Upper lobe of left lung (tissue), 6 donors: ENCODE measurements around the gene RNF26. TPM values are rescaled to one million over a fixed set of nuclear protein-coding genes. Genes with fewer than 3 reads are reported as not detected.

ENCODE experiments used
- ATAC-seq, 2 donors: fragments of 200-7000 bp; cut with Tn5 transposase; one replicate each; pipeline ENCODE4 v1.9.1; 2022; ENCODE audit warnings: mild to moderate bottlenecking in 2 of 2, moderate library complexity in 2 of 2; ENCODE audit not compliant: low FRiP score in 2 of 2
- DNase-seq, 2 donors: peaks; one replicate each; pipeline ENCODE4 v3.0.0-alpha.2; 2019 to 2020
- H3K27ac ChIP-seq, 4 donors: fragments of 200-600 bp; sonication (generic); one replicate each; pipeline ENCODE4 v1.5.1; 2016 to 2019
- H3K27me3 ChIP-seq, 4 donors: fragments of 200-600 bp; sonication (generic); one replicate each; pipeline ENCODE4 v1.5.1; 2017 to 2019
- H3K36me3 ChIP-seq, 4 donors: fragments of 200-600 bp; sonication (generic); one replicate each; pipeline ENCODE4 v1.5.1; 2016 to 2019
- H3K4me1 ChIP-seq, 4 donors: fragments of 200-600 bp; sonication (generic); one replicate each; pipeline ENCODE4 v1.5.1; 2018 to 2019
- H3K4me3 ChIP-seq, 4 donors: fragments of 200-600 bp; sonication (generic); one replicate each; pipeline ENCODE4 v1.5.1; 2017 to 2019; ENCODE audit warnings: mild to moderate bottlenecking in 2 of 4, moderate library complexity in 1 of 4
- H3K9me3 ChIP-seq, 4 donors: fragments of 200-600 bp; sonication (generic); one replicate each; pipeline ENCODE4 v1.5.1; 2018 to 2019
- EP300 ChIP-seq, 4 donors: sonication (generic); formaldehyde crosslinking; IDR thresholded peaks; one replicate each; pipeline ENCODE4 v1.5.1; 2017; ENCODE audit warnings: antibody characterized with exemption in 4 of 4, control low read depth in 2 of 4
- POLR2A ChIP-seq, 4 donors: fragments of 450-650 bp; IDR thresholded peaks; one replicate each; pipeline ENCODE4 v1.5.1; 2016 to 2017; ENCODE audit warnings: antibody characterized with exemption in 4 of 4, mild to moderate bottlenecking in 2 of 4
- POLR2AphosphoS5 ChIP-seq, 2 donors: sonication (generic); formaldehyde crosslinking; IDR thresholded peaks; one replicate each; pipeline ENCODE4 v1.5.1; 2017; ENCODE audit warnings: antibody characterized with exemption in 2 of 2
- WGBS, 2 donors: methylation state at CpG; one replicate each; pipeline ENCODE4 v1.1.5; 2017 to 2018; 5-methylcytosine and 5-hydroxymethylcytosine counted together
- total RNA-seq, 6 donors: library from RNA; depleted of rRNA in 4 of 6; stranded (reverse); fragments of >200 nt in 4 of 6; gene quantifications; one replicate each; pipeline versions ENCODE4 v1.1.0 to v1.2.1, GENCODE V29; 2016 to 2021
- TF ChIP-seq, protein P1 (sequence below), 6 experiments: fragments of 450-650 bp in 4 of 6; fragments of 200-600 bp in 2 of 6; sonication (generic) in 2 of 6; IDR thresholded peaks; one replicate each; pipeline ENCODE4 v1.5.1; 2016 to 2019; ENCODE audit warnings: antibody characterized with exemption in 6 of 6
- donor health status: DM: no; HTN: no; CAD: no; lungs with moderate emphysema.
- donor health status: DM: no; HTN: yes; CAD: no; lungs with severe emphysema.

Gene RNF26
- total RNA-seq, 6 donors from 2014 or later, result 5.2 to 25.5 (median 14.8) TPM

DNA sequence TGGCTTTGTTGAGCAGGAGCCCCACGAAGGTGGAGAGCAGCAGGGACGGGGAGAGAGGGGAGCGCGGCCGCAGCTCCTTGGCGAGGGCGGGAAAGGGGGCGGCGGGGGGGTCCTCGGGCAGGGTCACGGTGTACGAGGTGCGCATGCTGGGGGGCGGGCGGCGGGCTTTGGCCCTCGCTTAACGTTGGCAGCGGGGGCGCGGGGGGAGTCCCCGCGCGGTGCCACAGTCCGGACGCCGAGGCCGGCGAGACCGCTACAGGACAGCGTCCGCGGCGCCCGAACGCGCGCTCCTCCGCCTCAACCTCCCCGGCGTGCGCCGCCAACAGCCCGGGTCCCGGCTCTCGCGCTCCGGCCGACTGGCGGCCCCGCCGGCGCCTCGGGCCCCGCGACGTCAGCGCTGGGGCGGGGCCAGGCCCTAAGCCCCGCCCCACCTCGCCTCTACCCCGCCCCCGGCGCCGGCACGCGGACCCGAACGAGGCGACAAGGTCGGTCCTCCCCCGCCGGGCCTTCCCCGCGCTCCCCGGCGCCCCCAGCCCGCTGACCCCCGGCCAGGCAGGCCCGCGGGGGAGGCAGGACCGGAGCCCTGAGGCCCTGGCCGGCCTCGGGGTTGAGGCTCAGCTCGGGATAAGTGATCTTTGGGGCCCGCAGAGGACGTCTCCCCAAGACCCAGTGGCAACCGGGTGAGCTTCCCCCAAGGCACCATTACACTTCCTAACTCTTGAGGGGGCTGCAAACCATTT is 29.7 kb downstream of the RNF26 start:
- Histone ChIP-seq H3K4me3 (peak overlapping the region in 3 of 4 donors; percentile 47 to 57 (median 57)), H3K4me1 (peaks cover 23 to 49% (median 35%) of the 10 kb centered on the region in 4 donors), H3K9me3 (no peaks in the 10 kb centered on the region), H3K27ac (peak overlapping the region in 3 of 4 donors; percentile 40 to 67 (median 46)), H3K36me3 (no peaks in the 10 kb centered on the region), H3K27me3 (peaks cover 0 to 12% (median 1%) of the 10 kb centered on the region in 4 donors)
- no peak for TF ChIP-seq EP300 (IDR thresholded peaks at IDR 0.05)
- TF ChIP-seq, protein P1, sequence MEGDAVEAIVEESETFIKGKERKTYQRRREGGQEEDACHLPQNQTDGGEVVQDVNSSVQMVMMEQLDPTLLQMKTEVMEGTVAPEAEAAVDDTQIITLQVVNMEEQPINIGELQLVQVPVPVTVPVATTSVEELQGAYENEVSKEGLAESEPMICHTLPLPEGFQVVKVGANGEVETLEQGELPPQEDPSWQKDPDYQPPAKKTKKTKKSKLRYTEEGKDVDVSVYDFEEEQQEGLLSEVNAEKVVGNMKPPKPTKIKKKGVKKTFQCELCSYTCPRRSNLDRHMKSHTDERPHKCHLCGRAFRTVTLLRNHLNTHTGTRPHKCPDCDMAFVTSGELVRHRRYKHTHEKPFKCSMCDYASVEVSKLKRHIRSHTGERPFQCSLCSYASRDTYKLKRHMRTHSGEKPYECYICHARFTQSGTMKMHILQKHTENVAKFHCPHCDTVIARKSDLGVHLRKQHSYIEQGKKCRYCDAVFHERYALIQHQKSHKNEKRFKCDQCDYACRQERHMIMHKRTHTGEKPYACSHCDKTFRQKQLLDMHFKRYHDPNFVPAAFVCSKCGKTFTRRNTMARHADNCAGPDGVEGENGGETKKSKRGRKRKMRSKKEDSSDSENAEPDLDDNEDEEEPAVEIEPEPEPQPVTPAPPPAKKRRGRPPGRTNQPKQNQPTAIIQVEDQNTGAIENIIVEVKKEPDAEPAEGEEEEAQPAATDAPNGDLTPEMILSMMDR (IDR thresholded peaks at IDR 0.05), result no peak
- TF ChIP-seq POLR2A (IDR thresholded peaks at IDR 0.05), result peak in 1 of 4 donors; percentile 21
- 8% methylated on average over 18 of the region's 88 CpGs; no CpG with 5 or more reads in 1 of the 2 donors for WGBS, 2 donors
- ATAC-seq (peak in 1 of 2 donors; percentile 87), DNase-seq (peak; percentile 55 to 94)

DNA sequence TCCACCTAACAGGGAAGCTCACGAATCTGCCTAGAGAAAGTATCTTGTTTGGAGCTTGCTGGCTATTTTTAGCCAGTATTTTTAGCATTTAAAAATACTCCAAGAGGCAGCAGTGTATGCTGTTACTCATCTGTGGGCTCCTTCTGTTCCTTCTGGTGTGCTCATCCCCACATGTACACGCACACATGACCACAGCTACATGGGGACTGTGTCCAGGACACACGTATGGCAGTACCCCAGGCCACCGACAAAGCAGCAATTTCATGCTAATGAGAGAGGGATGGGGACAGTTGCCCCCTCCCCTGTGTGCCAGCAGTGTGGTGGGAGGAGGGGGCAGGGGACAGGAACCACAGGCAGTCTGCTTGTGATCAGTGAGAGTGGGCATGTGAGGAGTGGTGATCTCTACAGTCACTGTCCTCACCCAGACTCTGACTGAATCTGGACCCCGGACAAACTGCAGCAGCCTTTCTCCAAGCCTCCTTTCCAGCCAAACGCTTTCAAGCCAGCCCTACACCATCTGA is 30.8 kb downstream of the RNF26 start:
- ATAC-seq (no peak), DNase-seq (no peak)
- 82 to 85% methylated on average over 6 of the region's 6 CpGs for WGBS, 2 donors
- peak overlapping the region in 1 of 4 donors; percentile 21 for H3K27ac ChIP-seq
- peaks cover 24 to 56% (median 44%) of the 10 kb centered on the region in 4 donors for H3K4me1 ChIP-seq
- H3K9me3 ChIP-seq, result no peaks in the 10 kb centered on the region
- peaks cover 0 to 12% (median 1%) of the 10 kb centered on the region in 4 donors for H3K27me3 ChIP-seq
- H3K36me3 ChIP-seq, result no peaks in the 10 kb centered on the region
- TF ChIP-seq EP300 (IDR thresholded peaks at IDR 0.05) (no peak), POLR2A (IDR thresholded peaks at IDR 0.05) (no peak), POLR2AphosphoS5 (IDR thresholded peaks at IDR 0.05) (no peak)
- TF ChIP-seq, protein P1 (IDR thresholded peaks at IDR 0.05), result no peak
- no peak overlapping the region for H3K4me3 ChIP-seq

DNA sequence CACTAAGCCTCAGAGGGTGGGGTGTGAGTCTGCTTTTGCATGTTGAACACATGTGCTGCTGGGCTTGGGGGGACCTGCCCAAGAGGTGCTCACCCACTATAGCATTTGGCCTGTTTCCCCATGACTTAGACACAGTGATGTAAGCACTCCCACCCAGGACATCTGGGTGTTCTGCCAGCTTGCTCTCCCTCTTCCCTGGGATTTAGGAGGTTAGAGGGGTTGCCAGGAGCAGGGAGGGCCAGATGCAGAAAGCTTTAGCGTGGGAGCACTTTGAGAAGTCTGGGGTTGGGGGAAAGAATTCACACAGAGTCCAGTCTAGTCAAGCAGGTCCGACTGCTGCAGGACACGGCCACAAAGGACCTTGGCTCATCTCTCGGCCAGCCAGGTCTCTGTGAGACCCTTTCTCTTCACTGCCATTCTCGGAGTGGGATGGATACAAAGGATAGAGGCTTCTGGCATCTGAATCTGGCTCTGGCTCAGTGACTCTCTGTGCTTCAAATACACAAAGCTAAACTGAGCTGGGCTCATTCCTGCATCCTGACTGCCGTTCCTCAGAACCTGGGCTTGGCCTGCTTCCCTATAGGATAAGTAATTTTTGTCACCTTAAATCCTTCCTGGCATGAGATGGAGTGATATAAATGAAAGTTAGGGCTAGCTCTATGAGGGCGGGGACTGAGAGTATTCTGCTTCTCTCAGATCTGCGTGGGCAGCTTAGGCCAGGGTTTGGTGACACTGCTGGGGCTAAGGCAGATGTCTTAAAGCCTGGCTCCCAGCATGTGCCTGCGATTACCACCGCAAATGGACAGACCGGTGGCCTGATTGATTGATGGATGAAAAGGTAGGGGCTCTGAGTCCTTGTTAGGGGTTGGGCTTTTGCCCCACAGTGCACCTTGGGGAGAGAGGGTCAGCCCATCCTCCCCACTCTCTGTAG is 32.6 kb downstream of the RNF26 start:
- DNase-seq (no peak), ATAC-seq (no peak)
- H3K4me1 ChIP-seq, result peaks cover 29 to 55% (median 41%) of the 10 kb centered on the region in 4 donors
- WGBS, 2 donors, result 82 to 91% methylated on average over 7 to 8 of the region's 11 CpGs
- H3K4me3 ChIP-seq, result no peak overlapping the region
- TF ChIP-seq, protein P1 (IDR thresholded peaks at IDR 0.05), result no peak
- TF ChIP-seq POLR2AphosphoS5 (IDR thresholded peaks at IDR 0.05) (no peak), POLR2A (IDR thresholded peaks at IDR 0.05) (no peak), EP300 (IDR thresholded peaks at IDR 0.05) (no peak)
- H3K27me3 ChIP-seq, result peaks cover 0 to 12% (median 1%) of the 10 kb centered on the region in 4 donors
- H3K9me3 ChIP-seq, result no peaks in the 10 kb centered on the region
- no peak overlapping the region for H3K27ac ChIP-seq
- no peaks in the 10 kb centered on the region for H3K36me3 ChIP-seq

DNA sequence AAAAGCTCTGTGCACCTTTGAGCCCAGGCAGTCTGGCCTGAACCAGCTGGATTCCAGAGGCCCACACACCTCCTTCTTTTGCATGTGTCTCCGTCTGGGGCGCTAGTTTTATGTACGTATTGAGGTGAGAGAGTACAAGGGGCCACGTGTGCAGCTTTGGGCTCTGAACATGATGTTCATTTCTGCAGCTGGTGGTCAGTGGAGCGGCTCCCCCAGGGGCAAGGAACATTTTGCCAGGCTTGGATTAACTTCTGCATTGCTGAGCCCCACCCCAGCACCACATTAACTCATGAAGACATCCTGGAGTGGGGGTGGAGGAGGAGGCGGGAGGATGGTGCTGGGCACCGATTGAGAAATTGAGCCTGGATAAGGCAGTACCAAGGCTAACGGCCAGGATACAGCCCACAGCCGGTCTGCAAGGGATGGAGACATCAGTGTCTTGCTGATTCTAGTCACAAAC is 33.4 kb downstream of the RNF26 start:
- Histone ChIP-seq H3K4me3 (no peak overlapping the region), H3K4me1 (peaks cover 29 to 48% (median 40%) of the 10 kb centered on the region in 4 donors), H3K36me3 (no peaks in the 10 kb centered on the region), H3K9me3 (no peaks in the 10 kb centered on the region), H3K27ac (peak overlapping the region in 1 of 4 donors; percentile 30), H3K27me3 (peaks cover 0 to 12% (median 1%) of the 10 kb centered on the region in 4 donors)
- DNase-seq (no peak), ATAC-seq (peak in 1 of 2 donors; percentile 14)
- TF ChIP-seq, protein P1 (IDR thresholded peaks at IDR 0.05), result no peak
- TF ChIP-seq EP300 (IDR thresholded peaks at IDR 0.05) (no peak), POLR2AphosphoS5 (IDR thresholded peaks at IDR 0.05) (no peak), POLR2A (IDR thresholded peaks at IDR 0.05) (no peak)
- WGBS, 2 donors, result 76 to 86% methylated on average over 9 of the region's 9 CpGs
